Endometrial microvascular endothelial cells (primary cell): ENCODE results near the gene ZC3H4. TPM values are rescaled to one million over a fixed set of nuclear protein-coding genes. Genes with fewer than 3 reads are reported as not detected.
"Not testable (repeated sequence)": the region's sequence is repeated elsewhere in the genome, so short reads cannot be mapped to it uniquely, and the experiment has no call there.

ENCODE experiments used
- in situ Hi-C: cut with HindIII; loops from 2 replicates; pipeline ENCODE4 v1.10.0; 2017; ENCODE audit warnings: low sequenced_read_pairs, low pct_unique_long_range_greater_than_20kb; ENCODE audit errors: inconsistent ontology term
- total RNA-seq: library from RNA; depleted of rRNA; stranded (reverse); fragments of >200 nt; gene quantifications from one replicate; pipeline ENCODE4 v1.2.3, GENCODE V29; 2015; ENCODE audit errors: inconsistent ontology term

Gene ZC3H4
- total RNA-seq, 1 donor from 2014 or later, result 25.3 TPM

GRCh38 chr19:47094557-47095475 lies 18.8 kb downstream of the ZC3H4 start:
- in situ Hi-C loops, result no loop called here

- in situ Hi-C loops, result no loop called here
Measured at GRCh38 chr19:47093841-47094240, 19.7 kb downstream of the ZC3H4 start.

DNA sequence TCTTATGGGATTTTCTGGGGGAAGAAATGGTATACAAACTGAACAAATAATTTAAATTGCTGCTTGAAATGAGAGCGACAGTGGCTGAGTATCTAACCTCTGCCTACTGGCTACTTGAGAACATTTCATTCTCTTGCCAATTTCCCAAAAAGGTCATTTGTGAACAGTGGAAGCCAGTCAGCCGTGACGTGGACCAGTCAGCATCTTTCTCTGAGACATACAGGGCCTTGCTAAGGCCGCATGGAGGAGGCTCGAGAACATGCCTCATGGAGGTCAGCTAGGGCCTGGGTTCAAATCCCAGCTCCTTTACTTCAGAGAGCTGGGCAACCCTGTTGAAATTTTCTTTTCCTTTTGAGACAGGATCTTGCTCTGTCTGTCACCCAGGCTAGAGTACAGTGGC lies 20.3 kb downstream of the ZC3H4 start:
- in situ Hi-C loops, result no loop called here

- in situ Hi-C loops, result no loop called here
Measured at GRCh38 chr19:47089767-47090350, 23.7 kb downstream of the ZC3H4 start.

DNA sequence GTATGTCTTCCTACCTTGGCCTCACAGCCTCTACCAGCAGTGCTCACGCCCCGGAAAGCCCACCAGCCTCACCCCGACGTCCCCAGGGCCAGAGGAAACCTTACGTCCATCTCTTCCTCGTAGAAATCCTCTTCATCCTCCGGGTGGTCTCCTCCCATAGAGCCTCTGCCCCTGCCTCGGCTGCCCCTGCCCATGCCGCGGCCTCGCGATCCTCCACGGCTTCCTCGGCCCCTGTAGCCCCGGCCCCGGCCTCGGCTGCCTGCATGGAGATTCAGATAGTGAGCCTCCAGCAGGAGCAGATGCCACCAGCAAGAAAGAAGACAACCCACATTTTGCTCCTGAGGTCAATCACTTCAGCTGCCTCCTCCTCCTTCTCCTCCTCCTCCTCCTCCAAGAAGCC lies 27.3 kb downstream of the ZC3H4 start:
- in situ Hi-C loops, result no loop called here

- in situ Hi-C loops, result no loop called here
Measured at GRCh38 chr19:47084879-47085439, 28.6 kb downstream of the ZC3H4 start.

DNA sequence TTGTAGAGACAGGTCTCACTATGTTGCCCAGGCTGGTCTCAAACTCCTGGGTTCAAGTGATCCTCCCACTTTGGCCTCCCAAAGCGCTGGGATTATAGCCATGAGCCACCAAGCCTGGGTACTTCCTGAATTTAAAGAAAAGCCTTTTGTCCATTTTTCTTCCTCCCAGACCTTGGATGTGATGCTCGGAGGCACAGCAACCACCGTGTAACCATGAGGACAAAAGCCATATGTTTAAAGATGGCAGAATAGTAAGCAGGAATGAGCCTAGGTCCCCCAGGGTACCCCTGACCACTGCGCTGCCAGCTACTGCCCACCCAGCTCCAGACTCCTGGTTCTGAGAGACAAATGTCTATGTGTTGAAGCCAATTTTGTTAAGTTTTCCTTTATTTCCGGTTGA lies 31.1 kb downstream of the ZC3H4 start:
- in situ Hi-C loops, result no loop called here

DNA sequence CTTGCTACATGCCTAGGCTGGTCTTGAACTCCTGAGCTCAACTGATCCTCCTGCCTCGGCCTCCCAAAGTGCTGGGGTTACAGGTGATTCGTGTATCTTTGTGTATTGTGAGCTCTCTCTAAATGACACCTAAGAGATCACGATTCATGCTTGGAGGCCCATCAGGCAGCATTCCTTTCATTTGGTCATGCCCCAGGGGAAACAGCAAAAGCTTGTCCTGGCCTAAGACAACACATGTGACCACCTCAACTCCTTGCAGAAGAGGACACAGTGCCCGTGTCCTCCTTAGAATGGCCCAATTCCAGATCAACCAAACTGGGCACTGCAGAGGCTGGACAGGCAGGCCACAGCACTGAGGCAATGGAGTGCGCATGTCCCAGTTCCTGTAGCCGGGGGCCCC lies 32.5 kb downstream of the ZC3H4 start:
- in situ Hi-C loops, result no loop called here

GRCh38 chr19:47078351-47078750 lies 35.2 kb downstream of the ZC3H4 start:
- in situ Hi-C loops, result not testable (repeated sequence)

- in situ Hi-C loops, result no loop called here
Measured at GRCh38 chr19:47075941-47076340, 37.6 kb downstream of the ZC3H4 start.

- in situ Hi-C loops, result no loop called here
Measured at GRCh38 chr19:47075179-47075810, 38.3 kb downstream of the ZC3H4 start.

DNA sequence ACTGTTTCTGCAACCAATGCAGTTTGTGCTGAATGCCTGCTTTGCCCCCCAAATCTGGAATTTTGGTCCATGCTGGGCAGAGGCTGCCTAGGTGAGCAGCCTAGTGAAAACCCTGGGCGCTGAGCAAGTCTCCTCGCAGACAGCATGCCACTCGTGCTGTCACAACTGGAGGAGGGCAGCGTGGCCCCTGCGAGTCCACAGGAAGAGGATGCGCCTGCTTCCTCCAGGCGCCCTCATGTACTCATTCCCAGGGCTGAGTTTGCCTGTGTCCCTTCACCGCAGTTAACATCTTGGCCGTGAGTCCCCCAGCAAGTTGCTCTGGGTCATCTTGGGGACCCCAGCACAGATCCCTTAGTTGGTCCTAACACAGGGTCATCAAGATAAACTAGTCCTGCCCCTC lies 39.0 kb downstream of the ZC3H4 start:
- in situ Hi-C loops, result no loop called here

- in situ Hi-C loops, result no loop called here
Measured at GRCh38 chr19:47073574-47073973, 40.0 kb downstream of the ZC3H4 start.

- in situ Hi-C loops, result no loop called here
Measured at GRCh38 chr19:47072323-47072722, 41.3 kb downstream of the ZC3H4 start.

- in situ Hi-C loops, result no loop called here
Measured at GRCh38 chr19:47071731-47072130, 41.8 kb downstream of the ZC3H4 start.

- in situ Hi-C loops, result no loop called here
Measured at GRCh38 chr19:47070756-47071155, 42.8 kb downstream of the ZC3H4 start.

- in situ Hi-C loops, result no loop called here
Measured at GRCh38 chr19:47069795-47070194, 43.8 kb downstream of the ZC3H4 start.

DNA sequence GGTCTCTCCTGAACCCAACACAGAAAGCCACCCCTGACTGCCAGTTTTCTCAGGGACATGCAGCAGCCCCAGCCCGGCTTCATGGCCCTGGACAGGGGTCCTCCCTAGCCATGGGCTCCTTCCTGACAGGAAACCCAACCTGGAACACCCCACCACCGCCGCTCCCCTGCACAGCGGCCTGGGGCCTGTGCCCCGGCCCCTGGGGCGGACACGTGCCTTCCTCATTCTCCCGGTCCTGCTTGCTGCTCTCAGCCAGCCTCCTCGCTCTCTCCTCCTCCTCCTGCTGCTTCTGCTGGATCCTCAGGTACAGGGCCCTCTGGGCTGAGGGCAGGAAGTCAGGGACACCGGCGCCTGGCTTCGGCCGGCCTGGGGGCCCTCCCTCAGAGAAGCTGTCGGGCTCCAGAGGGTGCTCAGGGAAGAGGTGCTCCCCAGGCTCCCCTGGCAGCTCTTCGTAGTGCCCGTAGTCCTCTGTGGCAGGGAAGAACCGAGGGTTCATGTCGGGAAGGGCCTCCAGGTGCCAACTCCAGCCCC lies 44.6 kb downstream of the ZC3H4 start:
- in situ Hi-C loops, result no loop called here

- in situ Hi-C loops, result no loop called here
Measured at GRCh38 chr19:47068246-47068645, 45.3 kb downstream of the ZC3H4 start.
